Lung (tissue), 12 donors: Measurements from ENCODE around the gene HCST. TPM values are rescaled to one million over a fixed set of nuclear protein-coding genes. Genes with fewer than 3 reads are reported as not detected.
A peak's percentile ranks its signal among the peaks of the same experiment; 100 is the strongest.

Experiments used
- ATAC-seq: fragments of 200-7000 bp; cut with Tn5 transposase; one replicate; pipeline ENCODE4 v1.9.1; 2020; ENCODE audit warnings: moderate number of reproducible peaks; ENCODE audit not compliant: insufficient read depth, low FRiP score
- DNase-seq, 3 donors: peaks; one replicate each; pipeline ENCODE4 v3.0.0-alpha.2; 2013 to 2017
- H3K27ac ChIP-seq, 2 donors: one replicate each; pipeline ENCODE4 v1.5.1; 2013; ENCODE audit warnings: mild to moderate bottlenecking in 2 of 2, moderate library complexity in 2 of 2, control low read depth in 1 of 2, inconsistent platforms in 1 of 2, low read depth in 1 of 2, low read length in 1 of 2
- H3K27me3 ChIP-seq, 3 donors: one replicate each; pipeline ENCODE4 v1.5.1; 2013; ENCODE audit warnings: low read length in 2 of 3; ENCODE audit not compliant: control insufficient read depth in 3 of 3, insufficient read depth in 3 of 3
- H3K36me3 ChIP-seq, 4 donors: one replicate each; pipeline ENCODE4 v1.5.1; 2013; ENCODE audit warnings: low read length in 4 of 4, mild to moderate bottlenecking in 1 of 4, moderate library complexity in 1 of 4; ENCODE audit not compliant: control insufficient read depth in 4 of 4, insufficient read depth in 4 of 4
- H3K4me1 ChIP-seq, 5 donors: one replicate each; pipeline ENCODE4 v1.5.1; 2013; ENCODE audit warnings: low read length in 5 of 5, mild to moderate bottlenecking in 2 of 5, moderate library complexity in 1 of 5; ENCODE audit not compliant: control insufficient read depth in 5 of 5, insufficient read depth in 5 of 5
- H3K4me3 ChIP-seq: one replicate; pipeline ENCODE4 v1.5.1; 2013; ENCODE audit warnings: mild to moderate bottlenecking, control low read depth, moderate library complexity
- H3K9ac ChIP-seq, 2 donors: one replicate each; pipeline ENCODE4 v1.5.1; 2013; ENCODE audit warnings: low read length in 2 of 2, control low read depth in 1 of 2; ENCODE audit not compliant: insufficient read depth in 1 of 2
- H3K9me3 ChIP-seq, 4 donors: one replicate each; pipeline ENCODE4 v1.5.1; 2013; ENCODE audit warnings: low read length in 3 of 4, mild to moderate bottlenecking in 1 of 4, moderate library complexity in 1 of 4; ENCODE audit not compliant: control insufficient read depth in 4 of 4, insufficient read depth in 3 of 4
- WGBS, 2 donors: extraction: QIAGEN DNeasy Blood & Tissue Kit; methylation state at CpG; one replicate each; pipeline ENCODE4 v1.1.7; 2013; 5-methylcytosine and 5-hydroxymethylcytosine counted together
- polyA plus RNA-seq, 2 donors: library from polyadenylated mRNA; stranded (reverse); fragments of 200-250 nt; gene quantifications; one replicate each; pipeline ENCODE4 v1.2.1, GENCODE V29; 2013
- total RNA-seq, 2 donors: library from RNA; depleted of rRNA in 1 of 2; stranded (reverse); fragments of >200 nt in 1 of 2; gene quantifications; one replicate each; pipeline ENCODE4 v1.2.1, GENCODE V29; 2014 to 2021
- TF ChIP-seq, protein P1 (sequence below): IDR thresholded peaks from 2 replicates; pipeline ENCODE4 v1.5.1; 2012; ENCODE audit warnings: mild to moderate bottlenecking; ENCODE audit errors: control extremely low read depth, extremely low read depth
- donor health status: control.
- donor health status: control.
- donor health status: Bipolar disorder and iron deficiency.
- donor health status: healthy.
- donor health status: DM: yes; HTN: yes; CAD: no.

HCST gene
- total and polyA plus RNA-seq, 4 donors = 5.4 to 118 (median 61.2) TPM

DNA sequence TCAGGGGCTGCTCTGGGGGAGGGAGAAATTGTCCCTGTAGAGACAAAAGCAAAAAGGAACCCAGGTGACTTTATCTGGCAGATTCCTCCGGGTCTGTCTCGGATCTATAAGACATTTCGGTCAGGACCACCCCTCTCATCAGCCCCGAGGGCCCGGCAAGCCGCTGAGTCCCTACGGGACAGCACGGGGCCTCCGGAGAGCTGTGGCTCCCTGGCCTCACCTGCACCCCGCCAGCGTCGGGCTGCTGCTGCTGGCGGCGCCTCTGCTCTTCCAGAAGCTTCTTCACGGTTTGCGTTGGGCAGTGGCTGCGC lies 3.9 kb upstream of the HCST start:
- WGBS, 2 donors = 7 to 8% methylated on average over 17 of the region's 17 CpGs
- peak overlapping the region; percentile 85 for H3K4me3 ChIP-seq
- TF ChIP-seq, protein P1, sequence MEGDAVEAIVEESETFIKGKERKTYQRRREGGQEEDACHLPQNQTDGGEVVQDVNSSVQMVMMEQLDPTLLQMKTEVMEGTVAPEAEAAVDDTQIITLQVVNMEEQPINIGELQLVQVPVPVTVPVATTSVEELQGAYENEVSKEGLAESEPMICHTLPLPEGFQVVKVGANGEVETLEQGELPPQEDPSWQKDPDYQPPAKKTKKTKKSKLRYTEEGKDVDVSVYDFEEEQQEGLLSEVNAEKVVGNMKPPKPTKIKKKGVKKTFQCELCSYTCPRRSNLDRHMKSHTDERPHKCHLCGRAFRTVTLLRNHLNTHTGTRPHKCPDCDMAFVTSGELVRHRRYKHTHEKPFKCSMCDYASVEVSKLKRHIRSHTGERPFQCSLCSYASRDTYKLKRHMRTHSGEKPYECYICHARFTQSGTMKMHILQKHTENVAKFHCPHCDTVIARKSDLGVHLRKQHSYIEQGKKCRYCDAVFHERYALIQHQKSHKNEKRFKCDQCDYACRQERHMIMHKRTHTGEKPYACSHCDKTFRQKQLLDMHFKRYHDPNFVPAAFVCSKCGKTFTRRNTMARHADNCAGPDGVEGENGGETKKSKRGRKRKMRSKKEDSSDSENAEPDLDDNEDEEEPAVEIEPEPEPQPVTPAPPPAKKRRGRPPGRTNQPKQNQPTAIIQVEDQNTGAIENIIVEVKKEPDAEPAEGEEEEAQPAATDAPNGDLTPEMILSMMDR = no peak
- no peak for ATAC-seq
- H3K27me3 ChIP-seq = no peaks in the 10 kb centered on the region
- H3K4me1 ChIP-seq = peaks cover 0 to 16% (median 0%) of the 10 kb centered on the region in 5 donors
- H3K36me3 ChIP-seq = peaks cover 0 to 21% (median 4%) of the 10 kb centered on the region in 4 donors
- H3K9ac ChIP-seq = peak overlapping the region in 1 of 2 donors; percentile 65
- H3K27ac ChIP-seq = peak overlapping the region in 1 of 2 donors; percentile 88
- DNase-seq = no peak
- H3K9me3 ChIP-seq = no peaks in the 10 kb centered on the region

DNA sequence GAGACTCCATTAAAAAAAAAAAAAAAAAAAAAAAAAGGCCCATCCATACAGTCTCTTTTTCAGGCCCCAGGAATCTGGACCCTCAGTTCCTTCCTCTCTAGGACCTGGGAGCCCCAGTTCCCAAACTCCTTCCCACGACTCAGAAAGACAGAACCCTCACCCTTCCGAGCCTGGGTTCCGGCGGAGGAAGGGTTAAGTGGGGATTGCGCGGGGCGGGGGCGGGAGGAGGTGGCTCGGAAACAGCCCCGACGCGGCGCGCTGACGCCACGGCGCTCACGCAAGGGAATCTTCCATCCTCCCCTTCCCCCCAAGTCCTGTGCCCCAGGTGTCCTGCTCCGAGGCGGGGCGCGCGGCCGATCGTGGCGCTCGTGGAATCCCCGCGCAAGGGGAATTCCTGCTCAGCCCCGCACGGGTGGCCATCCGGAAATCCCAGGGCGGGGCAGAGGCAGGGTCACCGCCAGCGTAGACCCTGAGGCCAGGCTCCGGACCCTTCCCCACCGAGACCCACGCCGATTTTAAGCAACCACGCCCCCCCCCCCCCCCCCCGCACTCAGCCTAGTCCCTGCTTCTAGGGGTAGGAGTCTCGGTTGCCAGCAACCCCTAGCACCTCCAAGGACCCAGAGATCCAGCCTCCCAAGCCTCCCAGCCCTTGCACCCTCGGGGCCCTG lies 2.6 kb upstream of the HCST start:
- H3K27ac ChIP-seq = peak overlapping the region; percentile 43 to 88
- DNase-seq (peak; percentile 76 to 90 (median 83)), ATAC-seq (peak; percentile 77)
- H3K36me3 ChIP-seq = peaks cover 0 to 17% (median 1%) of the 10 kb centered on the region in 4 donors
- peaks cover 0 to 18% (median 0%) of the 10 kb centered on the region in 5 donors for H3K4me1 ChIP-seq
- H3K4me3 ChIP-seq = peak overlapping the region; percentile 85
- H3K9ac ChIP-seq = peak overlapping the region in 1 of 2 donors; percentile 65
- H3K27me3 ChIP-seq = no peaks in the 10 kb centered on the region
- 0% methylated on average over 36 to 42 of the region's 43 CpGs for WGBS, 2 donors
- H3K9me3 ChIP-seq = no peaks in the 10 kb centered on the region
- TF ChIP-seq, protein P1 = no peak

DNA sequence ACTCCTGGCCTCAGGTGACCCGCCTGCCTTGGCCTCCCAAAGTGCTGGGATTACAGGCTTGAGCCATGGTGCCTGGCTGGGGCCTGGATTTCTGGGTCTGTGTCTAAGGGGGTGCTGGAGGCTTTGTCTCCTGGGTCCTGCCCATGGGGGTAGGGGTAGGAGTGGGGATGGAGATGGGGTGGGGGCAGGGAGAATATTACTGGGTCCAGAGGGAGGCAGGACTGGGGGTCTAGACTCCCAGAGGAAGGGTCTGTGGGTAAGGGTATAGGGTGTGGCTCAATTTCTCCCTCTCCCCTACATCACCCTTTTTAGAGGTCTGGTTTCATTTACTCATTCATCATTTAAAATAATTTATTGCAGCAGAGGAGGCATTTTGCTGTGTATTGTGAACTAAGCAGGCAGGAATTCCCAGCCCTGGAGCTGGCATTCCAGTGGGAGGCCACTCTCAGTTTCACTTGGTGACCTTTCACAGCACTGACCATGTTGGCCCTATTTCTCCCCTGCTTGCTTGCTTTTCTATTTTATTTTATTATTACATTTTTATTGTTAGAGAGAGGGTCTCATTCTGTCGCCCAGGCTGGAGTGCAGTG lies 1.2 kb upstream of the HCST start:
- H3K27me3 ChIP-seq = no peaks in the 10 kb centered on the region
- H3K4me3 ChIP-seq = no peak overlapping the region
- no peak for DNase-seq
- H3K36me3 ChIP-seq = peaks cover 0 to 12% (median under 1%) of the 10 kb centered on the region in 4 donors
- no peaks in the 10 kb centered on the region for H3K9me3 ChIP-seq
- H3K27ac ChIP-seq = peak overlapping the region in 1 of 2 donors; percentile 85
- TF ChIP-seq, protein P1 = no peak
- WGBS, 2 donors = 68 to 75% methylated on average over 2 of the region's 2 CpGs
- ATAC-seq = no peak
- no peak overlapping the region for H3K9ac ChIP-seq
- H3K4me1 ChIP-seq = peaks cover 0 to 18% (median 0%) of the 10 kb centered on the region in 5 donors
